ENCODE results near the gene GRM5. TPM values are rescaled to one million over a fixed set of nuclear protein-coding genes. Genes with fewer than 3 reads are reported as not detected.
A peak's percentile ranks its signal among the peaks of the same experiment; 100 is the strongest.

GRM5 gene
- total RNA-seq, 4 donors from 2014 or later = 0.81 TPM; not detected in 3

DNA sequence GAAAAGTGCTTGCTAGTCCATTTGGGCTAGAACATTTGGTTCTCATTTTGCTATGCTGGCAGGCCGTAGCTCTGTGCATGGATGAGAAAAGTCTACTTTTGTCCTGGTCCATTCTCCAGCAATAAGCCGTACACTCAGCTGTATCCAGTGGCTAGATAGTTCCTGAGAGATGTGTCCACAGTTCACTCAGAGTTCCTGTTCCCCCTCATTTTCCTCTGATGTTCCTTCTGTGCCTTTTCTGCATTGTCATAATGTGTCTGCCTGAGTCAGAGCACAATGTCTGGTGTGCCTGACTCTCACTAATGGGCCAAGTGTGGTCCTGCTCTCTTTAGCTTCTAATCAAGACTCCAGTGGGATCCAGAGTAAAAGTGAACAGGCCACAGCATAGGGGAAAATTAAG is 512.6 kb downstream of the GRM5 start:
- 73 to 94% methylated on average over 2 of the region's 2 CpGs for WGBS, 2 donors
- TF ChIP-seq, protein P1, sequence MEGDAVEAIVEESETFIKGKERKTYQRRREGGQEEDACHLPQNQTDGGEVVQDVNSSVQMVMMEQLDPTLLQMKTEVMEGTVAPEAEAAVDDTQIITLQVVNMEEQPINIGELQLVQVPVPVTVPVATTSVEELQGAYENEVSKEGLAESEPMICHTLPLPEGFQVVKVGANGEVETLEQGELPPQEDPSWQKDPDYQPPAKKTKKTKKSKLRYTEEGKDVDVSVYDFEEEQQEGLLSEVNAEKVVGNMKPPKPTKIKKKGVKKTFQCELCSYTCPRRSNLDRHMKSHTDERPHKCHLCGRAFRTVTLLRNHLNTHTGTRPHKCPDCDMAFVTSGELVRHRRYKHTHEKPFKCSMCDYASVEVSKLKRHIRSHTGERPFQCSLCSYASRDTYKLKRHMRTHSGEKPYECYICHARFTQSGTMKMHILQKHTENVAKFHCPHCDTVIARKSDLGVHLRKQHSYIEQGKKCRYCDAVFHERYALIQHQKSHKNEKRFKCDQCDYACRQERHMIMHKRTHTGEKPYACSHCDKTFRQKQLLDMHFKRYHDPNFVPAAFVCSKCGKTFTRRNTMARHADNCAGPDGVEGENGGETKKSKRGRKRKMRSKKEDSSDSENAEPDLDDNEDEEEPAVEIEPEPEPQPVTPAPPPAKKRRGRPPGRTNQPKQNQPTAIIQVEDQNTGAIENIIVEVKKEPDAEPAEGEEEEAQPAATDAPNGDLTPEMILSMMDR (IDR thresholded peaks at IDR 0.05) = no peak
- Histone ChIP-seq H3K4me3 (replicated peaks in 1 of 3) (no peak overlapping the region), H3K27ac (no peak overlapping the region), H3K4me1 (peaks cover 0 to 5% of the 10 kb centered on the region in 2 donors), H3K27me3 (no peaks in the 10 kb centered on the region), H3K36me3 (no peaks in the 10 kb centered on the region), H3K9me3 (no peaks in the 10 kb centered on the region)
- DNase-seq = no peak
- intact Hi-C loops (cut with DNase I) = loop anchor here (10.0 kb wide), 1 partner anchor 448 kb away; no protein-coding TSS in a partner anchor

DNA sequence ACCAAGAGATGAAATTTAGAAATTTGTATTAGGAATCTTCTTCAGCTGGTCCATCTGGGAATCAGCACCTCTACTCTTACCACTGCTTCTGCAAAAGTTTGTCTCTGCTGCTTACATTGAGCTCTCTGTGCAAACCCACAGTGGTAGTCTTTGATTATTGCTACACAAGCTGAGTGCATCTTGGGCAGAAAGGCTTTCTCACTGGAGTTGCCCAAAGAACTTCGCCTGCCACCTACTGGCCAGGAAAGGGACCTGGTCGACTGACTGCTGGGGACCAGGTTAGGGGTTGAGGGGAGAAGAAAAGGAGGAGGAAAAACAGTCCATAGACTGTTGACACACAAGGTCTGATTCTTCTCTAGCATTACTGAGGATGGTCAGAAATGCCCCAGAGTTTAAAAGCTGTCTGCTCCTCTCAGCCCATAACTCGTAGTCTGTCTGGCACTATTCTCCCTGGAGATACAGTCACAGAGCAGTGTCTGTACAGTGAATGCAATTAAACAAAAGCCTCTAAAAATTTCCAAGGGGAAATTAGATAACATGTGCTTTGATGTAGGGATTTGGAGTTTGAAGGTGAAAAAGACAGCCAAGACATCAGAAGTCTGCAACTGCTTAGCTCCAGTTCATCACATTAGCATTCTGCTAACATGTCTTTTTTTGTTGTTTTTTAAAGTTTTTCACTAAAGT is 513.3 kb downstream of the GRM5 start:
- no peaks in the 10 kb centered on the region for H3K27me3 ChIP-seq
- no peak overlapping the region for H3K27ac ChIP-seq
- peak; percentile 3 to 24 for DNase-seq
- H3K9me3 ChIP-seq = no peaks in the 10 kb centered on the region
- 38 to 50% methylated on average over 3 of the region's 3 CpGs for WGBS, 2 donors
- H3K4me1 ChIP-seq = peaks cover 0 to 5% of the 10 kb centered on the region in 2 donors
- no peak overlapping the region for H3K4me3 ChIP-seq (replicated peaks in 1 of 3)
- intact Hi-C loops (cut with DNase I) = loop anchor here (10.0 kb wide), 1 partner anchor 448 kb away; no protein-coding TSS in a partner anchor
- H3K36me3 ChIP-seq = no peaks in the 10 kb centered on the region
- TF ChIP-seq, protein P1 (IDR thresholded peaks at IDR 0.05) = peak in 2 of 6 experiments; percentile 40 to 51
- no peak for TF ChIP-seq POLR2A (IDR thresholded peaks at IDR 0.05)

DNA sequence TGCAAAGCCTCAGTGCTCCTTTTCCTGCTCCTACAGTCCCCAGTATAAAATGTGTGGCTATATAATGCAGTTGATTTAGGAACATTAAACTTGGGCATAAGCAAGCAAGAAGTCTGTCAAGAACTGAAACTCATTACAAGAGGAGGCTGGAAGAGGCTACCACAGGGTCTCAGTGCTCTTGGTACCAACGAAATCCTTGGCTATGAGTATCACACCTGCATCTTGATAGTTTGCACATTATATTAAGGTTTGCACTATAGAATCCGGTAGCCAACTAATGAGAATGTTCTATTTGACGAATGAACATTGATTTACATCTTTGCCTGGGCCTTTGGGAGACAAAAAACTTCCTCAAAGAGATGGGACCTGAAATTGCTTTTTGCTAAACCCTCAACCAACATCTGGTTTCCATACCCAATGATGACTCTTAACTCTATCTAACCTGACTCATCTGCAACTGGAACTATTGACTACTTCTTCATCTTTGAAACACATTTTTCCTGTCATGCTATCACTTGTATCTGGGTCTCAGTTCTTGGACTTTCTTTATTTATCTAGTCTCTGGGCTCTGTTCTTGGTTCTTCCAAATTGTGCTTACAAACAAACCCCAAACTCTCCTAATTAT is 521.0 kb downstream of the GRM5 start:
- no peak overlapping the region for H3K27ac ChIP-seq
- no peaks in the 10 kb centered on the region for H3K36me3 ChIP-seq
- intact Hi-C loops (cut with DNase I) = loop anchor here (5.0 kb wide), 1 partner anchor 312 kb away; no protein-coding TSS in a partner anchor
- H3K9me3 ChIP-seq = no peaks in the 10 kb centered on the region
- TF ChIP-seq, protein P1 (IDR thresholded peaks at IDR 0.05) = no peak
- no peak for TF ChIP-seq POLR2A (IDR thresholded peaks at IDR 0.05)
- H3K27me3 ChIP-seq = no peaks in the 10 kb centered on the region
- DNase-seq = no peak
- H3K4me3 ChIP-seq (replicated peaks in 1 of 3) = no peak overlapping the region
- 62 to 70% methylated on average over 3 of the region's 3 CpGs for WGBS, 2 donors
- H3K4me1 ChIP-seq = peaks cover 3 to 4% of the 10 kb centered on the region in 2 donors

DNA sequence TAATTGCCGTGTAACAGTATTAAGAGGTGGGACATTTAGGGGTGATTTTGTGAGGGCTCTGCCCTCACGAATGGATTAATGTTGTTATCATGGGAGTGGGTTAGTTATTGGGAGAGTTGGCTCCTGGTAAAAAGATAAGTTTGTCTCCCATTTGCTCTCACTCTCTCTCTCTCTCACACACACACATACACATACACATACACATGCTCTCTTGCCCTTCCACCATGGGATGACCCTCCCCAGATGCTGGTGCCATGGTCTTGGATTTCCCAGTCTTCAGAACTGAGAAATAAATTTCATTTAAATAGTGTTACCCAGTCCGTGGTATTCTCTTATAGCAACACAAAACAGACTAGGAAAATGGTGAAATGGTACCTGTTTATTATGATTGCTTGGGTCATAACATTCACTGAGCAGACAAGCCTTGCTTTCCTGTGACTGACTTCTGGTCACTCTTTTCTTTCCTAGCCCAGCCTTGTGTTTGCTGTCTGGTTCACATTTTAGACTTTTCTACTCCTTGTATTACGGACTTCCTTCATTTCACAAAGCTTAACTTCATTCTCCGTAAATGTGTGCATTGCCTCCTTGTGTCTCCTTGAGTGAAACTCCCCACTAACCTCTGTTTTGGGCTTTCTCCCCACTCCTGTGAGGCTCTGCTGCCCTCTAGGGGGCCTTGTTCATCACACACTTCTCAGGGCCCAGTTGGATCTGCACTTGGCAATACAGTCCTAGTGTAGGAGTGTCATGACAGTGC is 521.7 kb downstream of the GRM5 start:
- DNase-seq = peak; percentile 68 to 81
- intact Hi-C loops (cut with DNase I) = loop anchor here (5.0 kb wide), 1 partner anchor 312 kb away; no protein-coding TSS in a partner anchor
- Histone ChIP-seq H3K4me3 (replicated peaks in 1 of 3) (no peak overlapping the region), H3K9me3 (no peaks in the 10 kb centered on the region), H3K27me3 (no peaks in the 10 kb centered on the region), H3K27ac (no peak overlapping the region), H3K4me1 (peaks cover 3 to 4% of the 10 kb centered on the region in 2 donors), H3K36me3 (no peaks in the 10 kb centered on the region)
- WGBS, 2 donors = 52 to 54% methylated on average over 5 of the region's 5 CpGs
- TF ChIP-seq, protein P1 (IDR thresholded peaks at IDR 0.05) = peak; percentile 59 to 97 (median 88)
- no peak for TF ChIP-seq POLR2A (IDR thresholded peaks at IDR 0.05)

Data from thyroid gland (tissue), 4 donors.